PC-3 (cell line): Measurements from ENCODE around the gene TENT5C. TPM values are rescaled to one million over a fixed set of nuclear protein-coding genes. Genes with fewer than 3 reads are reported as not detected.

Source experiments
- ATAC-seq: fragments of 200-7000 bp; cut with Tn5 transposase; 2 replicates; pipeline ENCODE4 v1.9.1; 2020; ENCODE audit warnings: mild to moderate bottlenecking, moderate library complexity
- BruUV-seq: library from RNA; stranded (reverse); fragments of 400-500 nt; replicated peaks from 2 replicates; lab custom pipeline; 2021; lab: Mats Ljungman, UMichigan
- CTCF ChIA-PET: fragments of 300-600 bp; sonication (Branson Sonifier 250); formaldehyde crosslinking; loops from one replicate; lab custom pipeline; 2022; ENCODE audit warnings: antibody characterized with exemption; lab: Charles Lee
- POLR2A ChIA-PET: fragments of 300-600 bp; sonication (Branson Sonifier 250); formaldehyde crosslinking; loops from one replicate; lab custom pipeline; 2022; ENCODE audit warnings: antibody characterized with exemption; ENCODE audit not compliant: unreplicated experiment; lab: Charles Lee
- DNase-seq: peaks from one replicate; pipeline ENCODE4 v3.0.0-alpha.2; 2015
- H2AFZ ChIP-seq: fragments of 300-600 bp; sonication (generic); 2 replicates; pipeline ENCODE4 v1.6.0; 2016; ENCODE audit warnings: antibody characterized with exemption, low read length
- H3F3A ChIP-seq: fragments of 300-600 bp; sonication (generic); one replicate; pipeline ENCODE4 v1.6.0; 2017; ENCODE audit warnings: antibody characterized with exemption, low read length, control low read depth, mild to moderate bottlenecking; ENCODE audit not compliant: unreplicated experiment
- H3K27ac ChIP-seq: fragments of 300-600 bp; sonication (generic); 2 replicates; pipeline ENCODE4 v1.5.1; 2016; ENCODE audit warnings: mild to moderate bottlenecking, low read length
- H3K27me3 ChIP-seq: fragments of 300-600 bp; sonication (generic); 2 replicates; pipeline ENCODE4 v1.6.1; 2016; ENCODE audit warnings: low read length, mixed read lengths
- H3K36me3 ChIP-seq: fragments of 300-600 bp; sonication (generic); 2 replicates; pipeline ENCODE4 v1.6.1; 2016; ENCODE audit warnings: low read depth, mixed run types, low read length, mixed read lengths
- H3K4me1 ChIP-seq: fragments of 300-600 bp; sonication (generic); 2 replicates; pipeline ENCODE4 v1.5.1; 2016; ENCODE audit warnings: low read length; ENCODE audit not compliant: insufficient read depth
- H3K4me2 ChIP-seq: fragments of 300-600 bp; sonication (generic); 2 replicates; pipeline ENCODE4 v1.6.0; 2016; ENCODE audit warnings: low read length
- H3K4me3 ChIP-seq: fragments of 300-600 bp; sonication (generic); 2 replicates; pipeline ENCODE4 v1.5.1; 2016; ENCODE audit warnings: mild to moderate bottlenecking, low read length, mixed read lengths
- H3K79me2 ChIP-seq: fragments of 300-600 bp; sonication (generic); 2 replicates; pipeline ENCODE4 v1.6.1; 2017; ENCODE audit warnings: low read length, mixed read lengths
- H3K9ac ChIP-seq: fragments of 300-600 bp; sonication (generic); 2 replicates; pipeline ENCODE4 v1.6.0; 2016; ENCODE audit warnings: mild to moderate bottlenecking, low read length
- H3K9me2 ChIP-seq: fragments of 300-600 bp; sonication (generic); replicated peaks from 2 replicates; pipeline ENCODE4 v1.6.1; 2016; ENCODE audit warnings: mixed run types, low read length, mixed read lengths
- H3K9me3 ChIP-seq: fragments of 300-600 bp; sonication (generic); 2 replicates; pipeline ENCODE4 v1.6.1; 2016; ENCODE audit warnings: low read length, mixed read lengths
- H4K20me1 ChIP-seq: fragments of 300-600 bp; sonication (generic); 2 replicates; pipeline ENCODE4 v1.6.1; 2016; ENCODE audit warnings: low read length, mixed read lengths
- CTCF ChIP-seq: fragments of 300-600 bp; sonication (generic); conservative IDR thresholded peaks from 2 replicates; pipeline ENCODE4 v1.5.1; 2017; ENCODE audit warnings: antibody characterized with exemption, low read depth, mild to moderate bottlenecking, low read length
- EZH2 ChIP-seq: fragments of 300-600 bp; sonication (generic); IDR thresholded peaks from one replicate; pipeline ENCODE4 v1.6.1; 2017; ENCODE audit warnings: antibody characterized with exemption, mild to moderate bottlenecking, low read length; ENCODE audit not compliant: unreplicated experiment
- EZH2phosphoT487 ChIP-seq: fragments of 300-600 bp; sonication (generic); IDR thresholded peaks from 2 replicates; pipeline ENCODE4 v1.6.1; 2018; ENCODE audit warnings: mild to moderate bottlenecking, antibody characterized with exemption, low read length, borderline replicate concordance
- intact Hi-C: fragments of 100-400 bp; cut with micrococcal nuclease; formaldehyde crosslinking; loops from 2 replicates; pipeline ENCODE4 v1.9.0; 2023
- total RNA-seq: library from RNA; depleted of rRNA; stranded (reverse); fragments of >200 nt; gene quantifications from 2 replicates; pipeline ENCODE4 v1.2.3, GENCODE V29; 2014

TENT5C gene
- total RNA-seq, 1 experiment from 2014 or later, result 2.4 TPM

GRCh38 chr1:117581391-117581943 is 24.4 kb upstream of the TENT5C start:
- ATAC-seq, result no peak

GRCh38 chr1:117582451-117582850 is 23.4 kb upstream of the TENT5C start:
- no peak for DNase-seq
- no peaks in the 10 kb centered on the region for H3F3A ChIP-seq
- BruUV-seq, result no TSS peak
- H3K27ac ChIP-seq, result no peak overlapping the region
- TF ChIP-seq EZH2phosphoT487 (no peak), EZH2 (no peak), CTCF (no peak)
- no peak overlapping the region for H3K9ac ChIP-seq
- no peaks in the 10 kb centered on the region for H3K27me3 ChIP-seq
- no peak overlapping the region for H3K4me3 ChIP-seq
- intact Hi-C loops, result no loop called here
- no peaks in the 10 kb centered on the region for H3K4me1 ChIP-seq
- no peaks in the 10 kb centered on the region for H3K79me2 ChIP-seq
- H4K20me1 ChIP-seq, result no peaks in the 10 kb centered on the region
- H2AFZ ChIP-seq, result no peak overlapping the region
- no peaks in the 10 kb centered on the region for H3K9me3 ChIP-seq
- H3K9me2 ChIP-seq, result no peaks in the 10 kb centered on the region
- POLR2A ChIA-PET, result no interaction called here
- ATAC-seq, result no peak
- H3K4me2 ChIP-seq, result no peak overlapping the region
- CTCF ChIA-PET, result no interaction called here
- no peaks in the 10 kb centered on the region for H3K36me3 ChIP-seq

More at GRCh38 chr1:117581391-117581943, 24.4 kb upstream of the TENT5C start:
- no peak for DNase-seq
- Histone ChIP-seq H3K4me1 (no peaks in the 10 kb centered on the region), H3K9me2 (no peaks in the 10 kb centered on the region), H3K36me3 (no peaks in the 10 kb centered on the region), H3K9me3 (no peaks in the 10 kb centered on the region), H3K4me3 (no peak overlapping the region), H3F3A (no peaks in the 10 kb centered on the region), H3K27me3 (no peaks in the 10 kb centered on the region), H2AFZ (no peak overlapping the region), H3K9ac (no peak overlapping the region), H4K20me1 (no peaks in the 10 kb centered on the region), H3K27ac (no peak overlapping the region), H3K79me2 (no peaks in the 10 kb centered on the region), H3K4me2 (no peak overlapping the region)
- intact Hi-C loops, result no loop called here
- TF ChIP-seq CTCF (no peak), EZH2 (no peak), EZH2phosphoT487 (no peak)
- no TSS peak for BruUV-seq
- POLR2A ChIA-PET, result no interaction called here
- CTCF ChIA-PET, result no interaction called here

GRCh38 chr1:117583247-117583646 is 22.6 kb upstream of the TENT5C start:
- ChIA-PET POLR2A (no interaction called here), CTCF (interaction anchor here (0.6 kb wide), 1 partner anchor 70 kb away, joined by 3 read pairs; no protein-coding TSS in a partner anchor)
- Histone ChIP-seq H3K36me3 (no peaks in the 10 kb centered on the region), H3K9me2 (no peaks in the 10 kb centered on the region), H3K27me3 (no peaks in the 10 kb centered on the region), H3F3A (no peaks in the 10 kb centered on the region), H2AFZ (no peak overlapping the region), H4K20me1 (no peaks in the 10 kb centered on the region), H3K4me3 (no peak overlapping the region), H3K9me3 (no peaks in the 10 kb centered on the region), H3K4me1 (no peaks in the 10 kb centered on the region), H3K4me2 (no peak overlapping the region), H3K79me2 (no peaks in the 10 kb centered on the region), H3K27ac (no peak overlapping the region), H3K9ac (no peak overlapping the region)
- intact Hi-C loops, result no loop called here
- no peak for TF ChIP-seq CTCF
- no peak for TF ChIP-seq EZH2phosphoT487
- TF ChIP-seq EZH2, result no peak
- BruUV-seq, result no TSS peak
- no peak for ATAC-seq
- no peak for DNase-seq
